SH-SY5Y (cell line): ENCODE results near the gene DUSP23.

Experiments
- GATA2 ChIP-seq: IDR thresholded peaks from 2 replicates; pipeline ENCODE4 v1.6.1; 2011; ENCODE audit warnings: mild to moderate bottlenecking, low read depth, low read length
- GATA3 ChIP-seq: IDR thresholded peaks from 2 replicates; pipeline ENCODE4 v1.6.1; 2011; ENCODE audit warnings: low read depth, mild to moderate bottlenecking, low read length, moderate library complexity

GRCh38 chr1:159752135-159752580 is 28.6 kb upstream of the DUSP23 start:
- TF ChIP-seq GATA3 (no peak), GATA2 (no peak)
